ENCODE measurements around the gene FAT3.

The FAT3 gene

GRCh38 chr11:92227959-92228935 lies 3.6 kb downstream of the FAT3 start:
- no peak for DNase-seq (ENCODE audit: low read depth)

GRCh38 chr11:92236856-92237255 lies 12.2 kb downstream of the FAT3 start:
- DNase-seq (ENCODE audit: low read depth): no peak

DNA sequence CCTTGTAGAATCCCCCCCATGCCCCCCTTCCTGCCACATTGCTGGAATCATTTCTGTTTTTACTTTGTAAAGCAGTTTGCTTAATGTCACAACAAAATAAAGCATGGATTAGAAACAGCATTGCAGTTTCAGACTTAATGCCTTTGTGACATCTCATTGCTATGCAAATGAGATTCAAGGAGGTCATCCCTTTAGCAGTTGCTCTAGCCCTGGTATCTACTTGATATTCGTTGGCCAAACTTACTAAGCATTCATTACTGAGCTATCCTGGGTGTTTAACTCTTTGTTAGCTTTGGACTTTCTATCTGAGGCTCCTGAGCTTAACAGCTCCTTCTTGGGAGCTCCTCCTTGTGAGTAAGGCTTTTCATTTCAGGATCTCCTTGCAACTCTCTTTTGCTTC lies 16.3 kb downstream of the FAT3 start:
- DNase-seq (ENCODE audit: low read depth): no peak

- no peak for DNase-seq (ENCODE audit: low read depth)
Observed at GRCh38 chr11:92245700-92246271, 21.2 kb downstream of the FAT3 start.

DNA sequence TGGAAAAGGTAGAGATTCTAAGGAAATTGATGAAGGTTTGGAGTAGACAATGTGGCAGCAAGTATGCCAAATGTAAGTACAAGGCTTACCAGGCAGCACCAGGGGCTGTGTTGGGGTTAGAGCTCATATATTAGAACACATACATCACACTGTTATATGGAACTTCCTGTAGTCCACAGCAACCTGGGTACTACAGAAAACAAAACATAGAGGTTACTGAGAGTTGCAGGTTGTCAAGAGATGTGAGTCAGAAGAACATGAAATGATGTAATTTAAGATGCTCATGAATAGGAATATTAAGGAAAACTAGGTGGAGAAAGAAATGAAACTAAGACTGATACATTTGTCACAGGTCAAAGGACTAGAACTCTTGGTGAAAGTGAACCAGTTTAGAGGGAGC lies 22.0 kb downstream of the FAT3 start:
- DNase-seq (ENCODE audit: low read depth): no peak

- DNase-seq (ENCODE audit: low read depth): no peak
Observed at GRCh38 chr11:92249156-92249753, 24.6 kb downstream of the FAT3 start.

DNA sequence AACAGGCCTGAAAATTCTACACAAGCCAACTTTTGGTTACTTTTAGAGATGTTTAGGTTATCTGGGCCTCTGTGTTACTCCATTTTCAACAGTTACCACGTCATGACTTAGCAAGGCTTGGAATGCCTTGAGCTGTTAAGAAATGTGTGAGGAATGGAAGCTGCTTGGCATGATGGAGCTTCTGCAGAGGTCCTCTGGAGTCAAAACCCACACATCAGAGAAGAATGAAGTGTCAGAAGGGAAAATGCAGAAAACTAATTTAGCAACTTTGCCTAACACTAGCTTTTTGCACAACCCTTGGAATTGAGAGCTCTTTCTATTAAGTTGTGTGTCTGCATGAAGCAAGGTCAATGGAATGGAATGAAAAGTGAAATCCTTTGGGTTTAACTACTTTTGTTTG lies 27.4 kb downstream of the FAT3 start:
- DNase-seq (ENCODE audit: low read depth): no peak

GRCh38 chr11:92253421-92253820 lies 28.8 kb downstream of the FAT3 start:
- DNase-seq (ENCODE audit: low read depth): no peak

DNA sequence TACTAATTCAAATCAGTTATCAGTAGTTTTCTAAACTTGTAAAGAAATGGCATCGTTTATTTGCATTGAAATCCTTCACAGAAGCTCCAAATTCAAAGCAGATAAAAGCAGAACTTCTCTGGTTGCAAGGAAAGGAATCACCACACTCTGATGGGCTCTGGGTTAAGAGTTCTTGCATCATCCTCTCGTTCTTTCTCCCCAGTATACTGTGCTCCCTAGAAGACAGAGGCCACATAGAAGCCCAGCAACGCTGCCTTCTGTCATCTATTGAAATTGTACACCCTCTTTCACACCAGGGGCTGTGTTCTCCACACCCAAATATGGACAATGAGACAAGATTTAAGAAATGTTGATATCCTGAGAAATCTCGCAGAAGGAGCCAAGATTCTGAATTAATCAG lies 29.3 kb downstream of the FAT3 start:
- no peak for DNase-seq (ENCODE audit: low read depth)

DNA sequence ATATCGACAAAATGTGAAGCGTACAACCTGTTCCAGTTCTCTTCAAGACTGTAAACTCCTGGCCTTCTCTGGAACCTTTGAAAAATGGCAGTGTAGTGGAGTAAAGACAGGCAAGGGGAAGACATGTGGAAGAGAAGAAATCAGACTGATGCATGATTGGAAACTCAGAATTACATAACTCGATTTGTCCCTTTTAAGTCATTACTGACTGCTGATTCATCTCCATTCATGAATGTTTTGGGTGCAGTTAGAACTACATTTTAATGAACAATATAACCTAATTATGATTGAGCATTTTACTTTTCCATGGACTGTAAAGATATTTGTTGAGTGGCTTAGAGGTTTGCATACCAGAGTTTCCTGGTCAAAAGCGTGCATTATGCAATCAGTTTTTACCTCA lies 32.9 kb downstream of the FAT3 start:
- no peak for DNase-seq (ENCODE audit: low read depth)

GRCh38 chr11:92259861-92260260 lies 35.2 kb downstream of the FAT3 start:
- DNase-seq (ENCODE audit: low read depth): no peak

- no peak for DNase-seq (ENCODE audit: low read depth)
Observed at GRCh38 chr11:92264350-92264749, 39.7 kb downstream of the FAT3 start.

DNA sequence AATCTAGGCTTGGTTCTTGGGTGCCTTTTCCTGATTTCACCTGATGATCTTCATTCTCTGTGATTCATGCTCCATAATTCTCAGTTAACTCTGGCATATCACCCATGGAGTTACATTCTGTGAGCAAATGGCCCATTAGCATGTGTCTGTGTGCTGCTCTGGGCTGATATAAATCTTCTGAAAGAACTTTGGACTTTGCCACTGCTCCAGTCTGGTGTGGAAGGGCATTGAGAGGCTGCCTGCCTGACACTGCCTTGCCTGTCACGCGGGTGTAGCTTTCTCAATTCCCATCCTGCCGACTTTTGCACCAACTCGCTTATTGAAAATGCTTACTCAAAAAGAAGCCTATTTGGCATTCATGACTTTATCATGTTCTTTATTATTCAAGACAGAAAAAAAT lies 42.2 kb downstream of the FAT3 start:
- no peak for DNase-seq (ENCODE audit: low read depth)

- DNase-seq (ENCODE audit: low read depth): no peak
Observed at GRCh38 chr11:92267278-92267677, 42.7 kb downstream of the FAT3 start.

GRCh38 chr11:92267968-92268367 lies 43.4 kb downstream of the FAT3 start:
- no peak for DNase-seq (ENCODE audit: low read depth)

GRCh38 chr11:92268546-92268945 lies 43.9 kb downstream of the FAT3 start:
- DNase-seq (ENCODE audit: low read depth): no peak

DNA sequence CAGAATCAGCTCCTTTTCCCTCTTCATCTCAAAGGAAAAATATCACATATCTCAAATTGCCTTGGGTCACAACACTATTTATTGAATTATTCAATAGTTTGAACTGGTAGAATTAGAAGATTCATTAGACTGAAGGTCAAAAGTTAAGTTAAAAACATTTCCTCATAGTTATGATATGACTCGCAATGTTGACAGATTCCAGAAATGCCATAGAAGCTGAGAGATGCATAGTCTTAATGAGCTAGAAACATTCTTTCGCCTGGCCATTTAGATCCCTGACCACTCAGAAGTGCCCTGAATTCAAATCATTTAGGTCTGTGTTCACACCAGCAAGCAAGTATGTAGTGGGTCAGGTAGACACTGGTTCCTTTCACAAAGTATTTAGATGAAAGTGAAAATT lies 44.4 kb downstream of the FAT3 start:
- no peak for DNase-seq (ENCODE audit: low read depth)

DNA sequence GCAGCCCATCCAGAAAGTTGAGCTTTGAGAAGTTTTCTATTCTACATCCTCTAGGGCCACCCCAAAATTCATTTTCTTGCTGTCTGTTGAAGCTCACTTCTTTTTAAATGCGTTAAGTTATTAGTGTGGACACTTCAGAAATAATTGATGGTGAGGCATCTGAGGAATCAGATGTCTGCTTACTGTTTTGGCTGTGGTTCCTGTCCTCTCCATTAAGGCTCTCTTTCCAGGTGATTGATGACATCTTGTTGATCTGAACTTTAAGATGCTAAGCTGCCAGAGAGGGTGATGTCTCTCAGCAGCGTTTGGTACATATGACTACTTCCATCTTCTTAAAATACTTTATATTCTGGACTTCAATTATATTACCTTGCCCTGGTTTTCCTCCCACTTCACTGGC lies 45.2 kb downstream of the FAT3 start:
- no peak for DNase-seq (ENCODE audit: low read depth)

GRCh38 chr11:92272651-92273050 lies 48.0 kb downstream of the FAT3 start:
- no peak for DNase-seq (ENCODE audit: low read depth)

Data from activated T-cell treated with anti-CD3 and anti-CD28 coated beads for 1 hour (primary cell).